SK-N-SH treated with all-trans-retinoic acid at 6 μM for 48 hours (cell line): ENCODE data around the gene OPTN.

Source experiments
- CSRNP3 ChIP-seq: fragments of 250-450 bp; sonication (Bioruptor Pico); IDR thresholded peaks from 2 replicates; pipeline ENCODE4 v1.5.1; 2021; ENCODE audit warnings: mild to moderate bottlenecking, moderate library complexity
- GLIS3 ChIP-seq: fragments of 250-450 bp; sonication (Bioruptor Pico); IDR thresholded peaks from 2 replicates; pipeline ENCODE4 v1.5.0; 2020; ENCODE audit warnings: mild to moderate bottlenecking, moderate library complexity
- PPARA ChIP-seq: fragments of 250-450 bp; sonication (Bioruptor Pico); IDR thresholded peaks from 2 replicates; pipeline ENCODE4 v1.5.0; 2020; ENCODE audit warnings: mild to moderate bottlenecking, borderline replicate concordance
- RARB ChIP-seq: fragments of 250-450 bp; sonication (Bioruptor Pico); IDR thresholded peaks from 2 replicates; pipeline ENCODE4 v1.8.0; 2021; ENCODE audit warnings: mild to moderate bottlenecking, moderate library complexity
- SNAI2 ChIP-seq: fragments of 250-450 bp; sonication (Bioruptor Pico); IDR thresholded peaks from 2 replicates; pipeline ENCODE4 v1.5.0; 2020; ENCODE audit warnings: mild to moderate bottlenecking, moderate library complexity
- TCF4 ChIP-seq: fragments of 250-450 bp; sonication (Bioruptor Pico); IDR thresholded peaks from 2 replicates; pipeline ENCODE4 v1.8.0; 2021; ENCODE audit warnings: mild to moderate bottlenecking, moderate library complexity, borderline replicate concordance
- TOX ChIP-seq: fragments of 250-450 bp; sonication (Bioruptor Pico); IDR thresholded peaks from 2 replicates; pipeline ENCODE4 v1.8.0; 2021; ENCODE audit warnings: mild to moderate bottlenecking, moderate library complexity, borderline replicate concordance
- ZFP30 ChIP-seq: fragments of 450-650 bp; formaldehyde crosslinking; IDR thresholded peaks from 2 replicates; pipeline ENCODE4 v1.5.0; 2022; ENCODE audit warnings: mild to moderate bottlenecking, moderate library complexity

GRCh38 chr10:13095094-13095493 is 4.9 kb upstream of the OPTN start:
- TF ChIP-seq SNAI2 (CRISPR knock-in tag) (no peak), TOX (CRISPR knock-in tag) (no peak), PPARA (no peak), ZFP30 (CRISPR knock-in tag) (no peak), GLIS3 (CRISPR knock-in tag) (no peak), CSRNP3 (no peak), TCF4 (CRISPR knock-in tag) (no peak), RARB (no peak)
